Thyroid gland (tissue), 4 donors: ENCODE results near the gene TECPR2. TPM values are rescaled to one million over a fixed set of nuclear protein-coding genes. Genes with fewer than 3 reads are reported as not detected.

Source experiments
- DNase-seq, 2 donors: peaks; one replicate each; pipeline ENCODE4 v3.0.0-alpha.2; 2019
- H3K27ac ChIP-seq, 3 donors: fragments of 200-600 bp; sonication (generic); 1 replicate in 2 of 3; 2 replicates in 1 of 3; pipeline ENCODE4 v1.5.1; 2016 to 2019; ENCODE audit warnings: mild to moderate bottlenecking in 1 of 3, moderate library complexity in 1 of 3
- H3K27me3 ChIP-seq: fragments of 200-600 bp; sonication (generic); one replicate; pipeline ENCODE4 v1.5.1; 2019
- H3K36me3 ChIP-seq, 2 donors: fragments of 200-600 bp; sonication (generic); one replicate each; pipeline ENCODE4 v1.5.1; 2016 to 2019
- H3K4me1 ChIP-seq, 2 donors: fragments of 200-600 bp; sonication (generic); one replicate each; pipeline ENCODE4 v1.5.1; 2017 to 2019
- H3K4me3 ChIP-seq, 3 donors: fragments of 200-600 bp; sonication (generic); replicated peaks in 1 of 3; 1 replicate in 2 of 3; 2 replicates in 1 of 3; pipeline ENCODE4 v1.5.1; 2016; ENCODE audit warnings: mild to moderate bottlenecking in 1 of 3
- H3K9me3 ChIP-seq: fragments of 200-600 bp; sonication (generic); one replicate; pipeline ENCODE4 v1.5.1; 2017
- POLR2A ChIP-seq, 2 donors: fragments of 450-650 bp; IDR thresholded peaks; one replicate each; pipeline ENCODE4 v1.6.1; 2017; ENCODE audit warnings: antibody characterized with exemption in 2 of 2, mild to moderate bottlenecking in 2 of 2, moderate library complexity in 1 of 2
- WGBS, 2 donors: methylation state at CpG; one replicate each; pipeline ENCODE4 v1.1.5; 2017; 5-methylcytosine and 5-hydroxymethylcytosine counted together
- intact Hi-C: fragments of 100-400 bp; cut with DNase I; formaldehyde crosslinking; loops from one replicate; pipeline ENCODE4 v1.15.1; 2023
- total RNA-seq, 4 donors: library from RNA; depleted of rRNA; stranded (reverse); fragments of >200 nt; gene quantifications; one replicate each; pipeline ENCODE4 v1.2.3, GENCODE V29; 2016
- TF ChIP-seq, protein P1 (sequence below), 6 experiments: fragments of 200-600 bp in 3 of 6; fragments of 450-650 bp in 3 of 6; sonication (generic) in 3 of 6; IDR thresholded peaks; one replicate each; pipeline ENCODE4 v1.5.1; 2016 to 2019; ENCODE audit warnings: antibody characterized with exemption in 6 of 6, mild to moderate bottlenecking in 2 of 6, inconsistent platforms in 1 of 6, moderate library complexity in 1 of 6

Gene TECPR2
- total RNA-seq, 4 donors from 2014 or later, result 11.8 to 23.8 (median 19.0) TPM

DNA sequence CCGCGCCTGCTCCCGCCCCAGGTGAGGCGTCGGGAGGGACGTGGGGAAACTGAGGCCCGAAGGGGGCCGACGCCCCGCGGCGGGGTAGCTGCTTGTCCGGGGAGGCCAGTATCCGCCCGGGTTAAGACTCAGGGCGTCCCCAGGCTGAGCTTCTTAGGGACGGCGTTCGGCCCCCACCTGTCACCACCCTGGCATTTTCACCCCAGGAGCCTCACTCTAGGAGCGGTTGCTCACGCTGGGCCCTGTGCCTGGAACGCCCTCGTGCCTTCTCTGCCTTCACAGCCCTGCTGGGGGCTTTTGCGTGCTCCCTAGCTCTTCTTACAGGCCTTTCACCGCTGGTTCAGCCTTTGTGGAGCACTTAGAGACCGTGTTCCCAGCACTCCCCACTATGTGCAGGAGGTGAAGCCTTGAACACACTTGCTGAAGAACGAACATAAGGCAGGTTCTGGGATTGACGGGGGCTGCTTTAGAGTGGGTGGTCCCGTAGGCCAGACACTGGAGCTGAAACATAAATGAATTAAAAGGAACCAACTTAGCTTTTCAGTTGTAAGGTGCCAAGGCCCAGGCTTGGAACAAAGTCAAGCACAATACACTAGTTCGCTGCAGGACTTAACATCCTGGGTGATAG lies 42.6 kb upstream of the TECPR2 start:
- Histone ChIP-seq H3K27ac (peak overlapping the region; percentile 66 to 95 (median 91)), H3K9me3 (no peaks in the 10 kb centered on the region), H3K4me1 (peaks cover 15 to 30% of the 10 kb centered on the region in 2 donors), H3K36me3 (no peaks in the 10 kb centered on the region), H3K27me3 (no peaks in the 10 kb centered on the region), H3K4me3 (peak overlapping the region in 2 of 3 donors; percentile 1 to 69)
- peak; percentile 55 to 59 for DNase-seq
- WGBS, 2 donors, result 12 to 15% methylated on average over 11 to 14 of the region's 30 CpGs
- intact Hi-C loops, result no loop called here
- TF ChIP-seq POLR2A (IDR thresholded peaks at IDR 0.05), result no peak
- TF ChIP-seq, protein P1, sequence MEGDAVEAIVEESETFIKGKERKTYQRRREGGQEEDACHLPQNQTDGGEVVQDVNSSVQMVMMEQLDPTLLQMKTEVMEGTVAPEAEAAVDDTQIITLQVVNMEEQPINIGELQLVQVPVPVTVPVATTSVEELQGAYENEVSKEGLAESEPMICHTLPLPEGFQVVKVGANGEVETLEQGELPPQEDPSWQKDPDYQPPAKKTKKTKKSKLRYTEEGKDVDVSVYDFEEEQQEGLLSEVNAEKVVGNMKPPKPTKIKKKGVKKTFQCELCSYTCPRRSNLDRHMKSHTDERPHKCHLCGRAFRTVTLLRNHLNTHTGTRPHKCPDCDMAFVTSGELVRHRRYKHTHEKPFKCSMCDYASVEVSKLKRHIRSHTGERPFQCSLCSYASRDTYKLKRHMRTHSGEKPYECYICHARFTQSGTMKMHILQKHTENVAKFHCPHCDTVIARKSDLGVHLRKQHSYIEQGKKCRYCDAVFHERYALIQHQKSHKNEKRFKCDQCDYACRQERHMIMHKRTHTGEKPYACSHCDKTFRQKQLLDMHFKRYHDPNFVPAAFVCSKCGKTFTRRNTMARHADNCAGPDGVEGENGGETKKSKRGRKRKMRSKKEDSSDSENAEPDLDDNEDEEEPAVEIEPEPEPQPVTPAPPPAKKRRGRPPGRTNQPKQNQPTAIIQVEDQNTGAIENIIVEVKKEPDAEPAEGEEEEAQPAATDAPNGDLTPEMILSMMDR (IDR thresholded peaks at IDR 0.05), result no peak

DNA sequence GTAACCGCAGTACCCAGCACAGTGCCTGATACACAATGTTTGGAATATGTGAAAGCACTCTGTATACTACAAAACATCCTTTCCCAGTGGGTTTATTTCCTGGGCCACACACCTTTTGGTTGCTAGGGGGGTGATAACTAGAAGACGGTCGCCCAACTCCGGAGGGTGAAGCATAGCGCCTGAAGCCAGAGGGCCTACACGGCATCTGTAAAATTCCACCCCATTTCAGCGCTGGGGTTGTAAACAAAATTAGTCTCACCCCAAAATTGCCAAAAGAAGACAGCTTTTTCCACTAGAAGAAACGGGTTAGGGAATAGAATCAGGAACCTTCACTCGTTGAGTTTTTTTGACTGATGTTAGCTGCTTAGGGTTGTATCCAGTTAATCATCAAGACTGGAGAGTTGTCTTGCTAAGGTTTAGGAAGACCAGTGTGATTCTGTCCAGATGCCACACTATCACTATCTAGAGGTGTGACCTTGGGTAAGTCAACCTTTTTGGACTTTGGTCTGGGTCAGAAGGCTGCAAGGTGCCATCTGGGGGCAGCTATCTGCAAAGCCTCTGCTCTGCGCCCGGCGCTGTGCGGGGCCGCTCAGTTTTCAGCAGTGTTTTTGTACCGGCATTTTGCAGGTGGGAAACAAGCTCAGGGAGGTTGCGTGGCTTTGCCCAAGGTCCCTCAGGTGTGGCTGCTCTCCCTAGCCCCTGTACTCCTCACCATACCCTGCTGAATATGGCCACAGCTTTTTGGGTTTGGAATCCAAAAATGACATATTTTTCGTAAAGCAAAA lies 41.9 kb upstream of the TECPR2 start:
- peaks cover under 1 to 4% of the 10 kb centered on the region in 2 donors for H3K36me3 ChIP-seq
- 92 to 93% methylated on average over 17 of the region's 17 CpGs for WGBS, 2 donors
- H3K27me3 ChIP-seq, result no peaks in the 10 kb centered on the region
- intact Hi-C loops, result no loop called here
- peak overlapping the region in 2 of 3 donors; percentile 91 to 95 for H3K27ac ChIP-seq
- no peak for DNase-seq
- H3K9me3 ChIP-seq, result no peaks in the 10 kb centered on the region
- peaks cover 14 to 30% of the 10 kb centered on the region in 2 donors for H3K4me1 ChIP-seq
- TF ChIP-seq, protein P1 (IDR thresholded peaks at IDR 0.05), result no peak
- no peak overlapping the region for H3K4me3 ChIP-seq

DNA sequence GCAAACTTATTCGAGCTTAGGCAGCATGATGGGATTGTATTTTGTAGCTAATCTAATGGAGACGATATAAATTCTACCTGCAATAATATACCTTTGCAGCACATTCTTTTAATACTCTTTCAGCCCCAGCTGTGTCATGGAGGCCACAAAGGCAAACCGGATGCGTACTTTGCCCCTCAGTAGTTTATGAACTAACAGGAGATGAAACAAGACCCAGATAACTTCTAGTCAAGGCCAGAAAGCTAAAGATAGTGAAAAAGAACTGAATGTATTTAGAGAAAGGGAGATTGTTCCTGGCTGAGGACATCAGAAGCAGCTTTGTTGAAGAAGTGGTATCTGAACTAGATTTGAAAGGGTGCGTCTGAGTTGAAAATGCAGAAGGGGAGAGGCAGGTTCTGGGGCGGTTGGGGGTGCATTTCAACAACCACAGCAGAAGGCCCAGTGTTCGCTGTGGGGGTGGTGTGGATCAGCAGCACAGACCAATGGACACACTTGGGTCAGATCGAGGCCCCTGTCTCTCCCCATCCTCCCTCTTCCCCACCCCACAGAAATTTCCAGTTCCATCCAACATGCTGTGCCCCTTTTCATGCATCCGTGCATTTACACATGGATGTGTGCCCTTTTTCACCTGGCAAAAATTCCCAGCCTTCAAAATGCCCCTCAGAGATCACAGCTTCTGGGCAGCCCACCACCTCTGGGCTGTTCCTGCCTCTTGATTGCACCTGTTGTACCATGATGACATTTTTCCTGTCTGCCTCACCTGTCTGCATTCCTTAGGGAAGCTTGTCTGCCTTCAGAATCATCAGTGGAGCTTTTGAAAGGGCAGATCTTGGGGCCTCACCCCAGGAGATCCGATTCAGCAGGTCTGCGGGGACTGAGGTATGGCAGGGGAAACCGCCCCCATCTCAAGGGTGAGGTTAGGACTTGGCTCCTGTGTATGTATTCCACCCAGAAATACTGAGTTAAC lies 41.0 kb upstream of the TECPR2 start:
- no peak overlapping the region for H3K27ac ChIP-seq
- H3K4me3 ChIP-seq, result no peak overlapping the region
- peaks cover 4 to 11% of the 10 kb centered on the region in 2 donors for H3K36me3 ChIP-seq
- H3K27me3 ChIP-seq, result no peaks in the 10 kb centered on the region
- intact Hi-C loops, result no loop called here
- 88 to 93% methylated on average over 11 to 12 of the region's 12 CpGs for WGBS, 2 donors
- peaks cover 11 to 25% of the 10 kb centered on the region in 2 donors for H3K4me1 ChIP-seq
- DNase-seq, result no peak
- no peaks in the 10 kb centered on the region for H3K9me3 ChIP-seq
- TF ChIP-seq, protein P1 (IDR thresholded peaks at IDR 0.05), result no peak
- no peak for TF ChIP-seq POLR2A (IDR thresholded peaks at IDR 0.05)

DNA sequence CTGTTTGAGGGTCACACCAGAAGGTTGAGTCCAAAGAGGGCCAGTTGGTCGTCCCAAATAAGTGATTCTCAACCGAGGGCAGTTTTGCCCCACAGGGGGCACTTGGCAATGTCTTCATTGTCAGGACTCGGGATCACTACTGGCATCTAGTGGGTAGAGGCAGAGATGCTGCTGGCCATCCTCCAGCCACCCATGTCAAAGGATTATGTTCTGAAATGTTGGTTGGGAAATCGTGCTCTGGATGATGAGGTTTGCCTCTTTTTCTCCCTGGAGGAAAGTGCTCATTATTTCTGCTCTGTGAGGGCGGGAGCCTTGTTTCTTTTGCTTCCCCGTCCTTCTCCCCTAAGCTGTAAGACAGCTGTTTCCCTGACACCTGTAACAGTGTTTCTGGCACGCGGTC lies 39.6 kb upstream of the TECPR2 start:
- Histone ChIP-seq H3K36me3 (peaks cover 4 to 11% of the 10 kb centered on the region in 2 donors), H3K9me3 (no peaks in the 10 kb centered on the region), H3K27me3 (no peaks in the 10 kb centered on the region), H3K4me1 (peaks cover 11 to 19% of the 10 kb centered on the region in 2 donors), H3K27ac (no peak overlapping the region), H3K4me3 (no peak overlapping the region)
- no peak for TF ChIP-seq POLR2A (IDR thresholded peaks at IDR 0.05)
- TF ChIP-seq, protein P1 (IDR thresholded peaks at IDR 0.05), result peak in 5 of 6 experiments; percentile 21 to 69 (median 30)
- peak; percentile 78 to 80 for DNase-seq
- intact Hi-C loops, result no loop called here
- WGBS, 2 donors, result 42 to 46% methylated on average over 8 of the region's 8 CpGs
